IMR-90 (cell line): ENCODE data around the gene GGA3. TPM values are rescaled to one million over a fixed set of nuclear protein-coding genes. Genes with fewer than 3 reads are reported as not detected.

Experiments used
- ATAC-seq: fragments of 200-7000 bp; cut with Tn5 transposase; 2 replicates; pipeline ENCODE4 v1.9.1; 2020; ENCODE audit warnings: low read depth, mild to moderate bottlenecking, moderate library complexity
- BruUV-seq: library from RNA; stranded (reverse); fragments of 400-500 nt; replicated peaks from 2 replicates; lab custom pipeline; 2021; lab: Mats Ljungman, UMichigan
- CTCF ChIA-PET: fragments of 300-600 bp; formaldehyde crosslinking; extraction: SDS; loops from one replicate; lab custom pipeline; 2021; ENCODE audit warnings: antibody characterized with exemption; lab: Yijun Ruan, JAX
- POLR2A ChIA-PET: fragments of 300-600 bp; sonication (Branson Sonifier 250); formaldehyde crosslinking; loops from one replicate; lab custom pipeline; 2022; ENCODE audit warnings: antibody characterized with exemption; ENCODE audit not compliant: unreplicated experiment; lab: Charles Lee
- DNase-seq: peaks from one replicate; pipeline ENCODE4 v3.0.0; 2013
- H2AFZ ChIP-seq: replicated peaks from 2 replicates; pipeline ENCODE3; 2013; ENCODE audit warnings: low read length, mild to moderate bottlenecking; ENCODE audit not compliant: poor library complexity
- H2AK5ac ChIP-seq: 2 replicates; pipeline ENCODE4 v1.6.1; 2013; ENCODE audit warnings: low read depth, low read length, inconsistent platforms
- H2AK9ac ChIP-seq: replicated peaks from 2 replicates; pipeline ENCODE3; 2013; ENCODE audit warnings: mild to moderate bottlenecking, low read depth, low read length, moderate library complexity; ENCODE audit not compliant: poor library complexity
- H2BK120ac ChIP-seq: 2 replicates; pipeline ENCODE4 v1.6.1; 2013; ENCODE audit warnings: low read depth, low read length, inconsistent platforms
- H2BK15ac ChIP-seq: 3 replicates; pipeline ENCODE4 v1.6.1; 2013; ENCODE audit warnings: low read depth, low read length, inconsistent platforms
- H2BK20ac ChIP-seq: 2 replicates; pipeline ENCODE4 v1.6.1; 2013; ENCODE audit warnings: low read depth, mild to moderate bottlenecking, inconsistent platforms, low read length, moderate library complexity
- H2BK5ac ChIP-seq: 2 replicates; pipeline ENCODE4 v1.6.1; 2013; ENCODE audit warnings: mild to moderate bottlenecking, low read depth, low read length, inconsistent platforms; ENCODE audit not compliant: poor library complexity, severe bottlenecking
- H3K14ac ChIP-seq: replicated peaks from 2 replicates; pipeline ENCODE4 v1.6.1; 2013; ENCODE audit warnings: low read depth, low read length, inconsistent platforms
- H3K18ac ChIP-seq: 2 replicates; pipeline ENCODE4 v1.6.1; 2013; ENCODE audit warnings: low read depth, low read length, control low read depth
- H3K23ac ChIP-seq: 2 replicates; pipeline ENCODE4 v1.6.1; 2013; ENCODE audit warnings: low read depth, low read length, inconsistent platforms
- H3K27ac ChIP-seq: 2 replicates; pipeline ENCODE4 v1.5.1; 2013; ENCODE audit warnings: mild to moderate bottlenecking, control low read depth, low read length; ENCODE audit not compliant: insufficient read depth
- H3K27me3 ChIP-seq: 2 replicates; pipeline ENCODE4 v1.6.1; 2013; ENCODE audit warnings: low read length; ENCODE audit not compliant: control insufficient read depth, insufficient read depth
- H3K36me3 ChIP-seq: 2 replicates; pipeline ENCODE4 v1.6.1; 2013; ENCODE audit warnings: low read length, mixed read lengths; ENCODE audit not compliant: control insufficient read depth, insufficient read depth
- H3K4ac ChIP-seq: 2 replicates; pipeline ENCODE4 v1.6.1; 2013; ENCODE audit warnings: low read depth, low read length, inconsistent platforms
- H3K4me1 ChIP-seq: 2 replicates; pipeline ENCODE4 v1.6.1; 2013; ENCODE audit warnings: low read length, mixed read lengths; ENCODE audit not compliant: control insufficient read depth, insufficient read depth
- H3K4me2 ChIP-seq: 2 replicates; pipeline ENCODE4 v1.6.1; 2013; ENCODE audit warnings: low read depth, mild to moderate bottlenecking, control low read depth, low read length, moderate library complexity
- H3K4me3 ChIP-seq: 2 replicates; pipeline ENCODE4 v1.5.1; 2013; ENCODE audit warnings: low read depth, mild to moderate bottlenecking, control low read depth, low read length, moderate library complexity; ENCODE audit not compliant: insufficient read depth
- H3K56ac ChIP-seq: 2 replicates; pipeline ENCODE4 v1.6.1; 2013; ENCODE audit warnings: low read length, inconsistent platforms; ENCODE audit not compliant: insufficient read depth; ENCODE audit errors: extremely low read depth
- H3K79me1 ChIP-seq, 2 experiments: 2 replicates each; pipeline ENCODE4 v1.6.1; 2013; ENCODE audit warnings: low read length in 2 of 2, inconsistent platforms in 1 of 2, low read depth in 1 of 2
- H3K9ac ChIP-seq: 2 replicates; pipeline ENCODE4 v1.6.1; 2013; ENCODE audit warnings: low read depth, low read length, control low read depth
- H3K9me1 ChIP-seq: 2 replicates; pipeline ENCODE4 v1.6.1; 2013; ENCODE audit warnings: low read length, inconsistent platforms; ENCODE audit not compliant: insufficient read depth
- H3K9me3 ChIP-seq: 2 replicates; pipeline ENCODE4 v1.6.1; 2013; ENCODE audit warnings: low read length; ENCODE audit not compliant: control insufficient read depth, insufficient read depth
- H4K20me1 ChIP-seq: 2 replicates; pipeline ENCODE4 v1.6.1; 2013; ENCODE audit warnings: low read length, inconsistent platforms; ENCODE audit not compliant: insufficient read depth
- H4K5ac ChIP-seq: 2 replicates; pipeline ENCODE4 v1.6.1; 2013; ENCODE audit warnings: mild to moderate bottlenecking, low read depth, low read length, control low read depth
- H4K8ac ChIP-seq, 2 experiments: 2 replicates each; pipeline ENCODE4 v1.6.1; 2013; ENCODE audit warnings: low read depth in 2 of 2, low read length in 2 of 2, control low read depth in 1 of 2, inconsistent platforms in 1 of 2
- H4K91ac ChIP-seq: 2 replicates; pipeline ENCODE4 v1.6.1; 2013; ENCODE audit warnings: low read depth, low read length, inconsistent platforms; ENCODE audit not compliant: insufficient read depth
- BHLHE40 ChIP-seq: fragments of 150-350 bp; IDR thresholded peaks from 2 replicates; pipeline ENCODE4 v1.6.1; 2016; ENCODE audit warnings: mild to moderate bottlenecking, low read depth, low read length
- CEBPB ChIP-seq: IDR thresholded peaks from 2 replicates; pipeline ENCODE4 v1.6.1; 2012; ENCODE audit warnings: low read depth, low read length, improper control_type of control experiment
- CHD1 ChIP-seq: IDR thresholded peaks from 2 replicates; pipeline ENCODE4 v1.6.1; 2012; ENCODE audit warnings: low read depth, low read length, improper control_type of control experiment
- FOS ChIP-seq: fragments of 150-350 bp; IDR thresholded peaks from 2 replicates; pipeline ENCODE4 v1.6.1; 2016; ENCODE audit warnings: low read depth, low read length
- MAZ ChIP-seq: IDR thresholded peaks from 2 replicates; pipeline ENCODE4 v1.6.1; 2012; ENCODE audit warnings: low read depth, mild to moderate bottlenecking, low read length, improper control_type of control experiment, moderate library complexity, borderline replicate concordance
- MXI1 ChIP-seq: IDR thresholded peaks from 2 replicates; pipeline ENCODE4 v1.6.1; 2012; ENCODE audit warnings: low read depth, mild to moderate bottlenecking, low read length, moderate library complexity, borderline replicate concordance
- NFE2L2 ChIP-seq: fragments of 150-350 bp; IDR thresholded peaks from 2 replicates; pipeline ENCODE4 v1.6.1; 2016; ENCODE audit warnings: low read depth, mild to moderate bottlenecking, low read length
- POLR2A ChIP-seq: IDR thresholded peaks from 2 replicates; pipeline ENCODE4 v1.6.1; 2012; ENCODE audit warnings: mild to moderate bottlenecking, low read depth, low read length
- RAD21 ChIP-seq: IDR thresholded peaks from 2 replicates; pipeline ENCODE4 v1.6.1; 2012; ENCODE audit warnings: low read length, improper control_type of control experiment
- RCOR1 ChIP-seq: IDR thresholded peaks from 2 replicates; pipeline ENCODE4 v1.6.1; 2012; ENCODE audit warnings: mild to moderate bottlenecking, low read length, improper control_type of control experiment; ENCODE audit not compliant: insufficient replicate concordance
- RFX5 ChIP-seq: IDR thresholded peaks from 2 replicates; pipeline ENCODE4 v1.8.0; 2012; ENCODE audit warnings: low read depth, mild to moderate bottlenecking, low read length, moderate library complexity
- SMC3 ChIP-seq: fragments of 150-350 bp; IDR thresholded peaks from 2 replicates; pipeline ENCODE4 v1.6.1; 2016; ENCODE audit warnings: low read depth, mild to moderate bottlenecking, antibody characterized with exemption, low read length, moderate library complexity
- WGBS, 2 experiments: methylation state at CpG; one replicate each; pipeline versions ENCODE4 v1.1.5 to v1.1.7; 2013; ENCODE audit warnings: missing lambda C conversion rate in 2 of 2; ENCODE audit not compliant: insufficient read length in 1 of 2; ENCODE audit errors: extremely low coverage in 2 of 2; 5-methylcytosine and 5-hydroxymethylcytosine counted together
- dilution Hi-C: fragments of 300-500 bp; cut with HindIII; formaldehyde crosslinking; loops from one replicate; pipeline ENCODE4 v1.14.3; 2018; ENCODE audit warnings: low sequenced_read_pairs; ENCODE audit not compliant: unreplicated experiment
- in situ Hi-C: fragments of 300-500 bp; cut with MboI; formaldehyde crosslinking; loops from 3 replicates; pipeline ENCODE4 v1.14.3; 2019; ENCODE audit warnings: low sequenced_read_pairs, inconsistent platforms, mixed read lengths
- intact Hi-C: fragments of 100-400 bp; cut with micrococcal nuclease; formaldehyde crosslinking; loops from 2 replicates; pipeline ENCODE4 v1.10.0; 2022
- polyA plus RNA-seq, 3 experiments: library from polyadenylated mRNA; depleted of rRNA; stranded (reverse); fragments of >200 nt; gene quantifications; 2 replicates each; pipeline ENCODE4 v1.2.3, GENCODE V29; 2012; ENCODE audit warnings: low replicate concordance in 1 of 3
- total RNA-seq: library from RNA; depleted of rRNA; stranded (reverse); fragments of >200 nt; gene quantifications from 2 replicates; pipeline ENCODE4 v1.2.3, GENCODE V29; 2012
- TF ChIP-seq, protein P1 (sequence below): fragments of 150-350 bp; IDR thresholded peaks from 2 replicates; pipeline ENCODE4 v1.6.1; 2017; ENCODE audit warnings: mild to moderate bottlenecking, antibody characterized with exemption, low read length, low read depth
- TF ChIP-seq, protein P2 (sequence below): fragments of 150-350 bp; IDR thresholded peaks from 2 replicates; pipeline ENCODE4 v1.6.1; 2016; ENCODE audit warnings: low read depth, mild to moderate bottlenecking, low read length, moderate library complexity, borderline replicate concordance

The GGA3 gene
- total and polyA plus RNA-seq, 2 of the 4 experiments (the other 2 are of a cell fraction): 15.1 to 35.2 TPM

- no peak for TF ChIP-seq CHD1
- peak; percentile 63 for TF ChIP-seq POLR2A
- TF ChIP-seq NFE2L2: no peak
- TF ChIP-seq BHLHE40: no peak
Observed at GRCh38 chr17:75289115-75289831, 27.9 kb upstream of the GGA3 start, which contains the start of gene SLC25A19 (continued).

DNA sequence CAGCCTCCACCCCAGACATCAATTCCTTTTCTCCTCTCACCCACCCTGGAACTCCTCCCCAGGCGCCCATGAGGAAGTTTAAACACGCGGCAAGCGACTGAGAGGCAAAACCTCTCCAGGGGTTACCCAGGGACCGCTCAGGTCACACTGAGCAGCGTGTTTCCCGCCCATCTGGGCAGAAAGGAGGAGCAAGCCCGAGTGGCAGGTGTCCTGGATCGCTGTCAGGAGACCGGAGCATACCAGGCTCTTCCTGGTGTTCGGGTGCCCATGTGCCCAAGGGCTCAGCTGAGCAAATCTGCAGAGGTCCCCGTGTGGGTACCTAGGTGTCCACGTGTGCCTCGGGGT, 27.3 kb upstream of the GGA3 start:
- Histone ChIP-seq H4K8ac (peak overlapping the region in 1 of 2 experiments; percentile 71; a peak in 1 of 4 replicates), H2AFZ (peak overlapping the region; percentile 94), H4K91ac (no peak overlapping the region), H2BK20ac (no peak overlapping the region), H3K4me2 (peak overlapping the region; percentile 82), H3K4me1 (no peaks in the 10 kb centered on the region), H4K20me1 (no peaks in the 10 kb centered on the region), H3K9me3 (no peaks in the 10 kb centered on the region), H2BK120ac (no peak overlapping the region), H3K4ac (peak overlapping the region; percentile 39), H3K56ac (no peak overlapping the region), H3K36me3 (peaks cover 3% of the 10 kb centered on the region; the same call in 1 of the 2 replicates), H3K27ac (no peak overlapping the region; the same call in 1 of the 2 replicates), H2BK5ac (no peak overlapping the region), H3K18ac (no peak overlapping the region), H2AK9ac (peak overlapping the region; percentile 76), H3K14ac (peak overlapping the region; percentile 21; the same call in 1 of the 2 replicates), H3K27me3 (no peaks in the 10 kb centered on the region), H2AK5ac (no peak overlapping the region), H3K9ac (peak overlapping the region; percentile 52), H3K23ac (peak overlapping the region; percentile 40; the same call in 1 of the 2 replicates), H2BK15ac (no peak overlapping the region), H3K9me1 (peaks cover 4% of the 10 kb centered on the region; the same call in 1 of the 2 replicates), H3K4me3 (peak overlapping the region; percentile 70), H4K5ac (no peak overlapping the region; the same call in 1 of the 2 replicates), H3K79me1 (peaks cover 0 to 13% of the 10 kb centered on the region in 2 experiments; a peak in 1 of 4 replicates)
- dilution Hi-C loops (no loop called here), in situ Hi-C loops (no loop called here), intact Hi-C loops (no loop called here)
- no peak for DNase-seq
- ChIA-PET CTCF (interaction anchor here (0.8 to 1.7 kb wide), 7 partner anchors 9 to 123 kb away, joined by 3 to 15 read pairs (median 5); partner anchors contain the start of genes GRB2 and MIF4GD), POLR2A (interaction anchor here (0.7 to 1.4 kb wide), 3 partner anchors 48 to 118 kb away, joined by 3 to 5 read pairs (median 3); no protein-coding TSS in a partner anchor)
- no TSS peak for BruUV-seq
- 2% methylated on average over 9 of the region's 14 CpGs; no CpG with 5 or more reads in 1 of the 2 experiments for WGBS, 2 experiments
- peak; percentile 3 for ATAC-seq
- TF ChIP-seq SMC3 (no peak), RAD21 (no peak), FOS (no peak), CHD1 (no peak), RCOR1 (no peak), BHLHE40 (no peak), CEBPB (no peak), POLR2A (no peak), MXI1 (no peak), NFE2L2 (no peak), RFX5 (no peak), MAZ (no peak)
- TF ChIP-seq, protein P1, sequence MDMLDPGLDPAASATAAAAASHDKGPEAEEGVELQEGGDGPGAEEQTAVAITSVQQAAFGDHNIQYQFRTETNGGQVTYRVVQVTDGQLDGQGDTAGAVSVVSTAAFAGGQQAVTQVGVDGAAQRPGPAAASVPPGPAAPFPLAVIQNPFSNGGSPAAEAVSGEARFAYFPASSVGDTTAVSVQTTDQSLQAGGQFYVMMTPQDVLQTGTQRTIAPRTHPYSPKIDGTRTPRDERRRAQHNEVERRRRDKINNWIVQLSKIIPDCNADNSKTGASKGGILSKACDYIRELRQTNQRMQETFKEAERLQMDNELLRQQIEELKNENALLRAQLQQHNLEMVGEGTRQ: no peak
- TF ChIP-seq, protein P2, sequence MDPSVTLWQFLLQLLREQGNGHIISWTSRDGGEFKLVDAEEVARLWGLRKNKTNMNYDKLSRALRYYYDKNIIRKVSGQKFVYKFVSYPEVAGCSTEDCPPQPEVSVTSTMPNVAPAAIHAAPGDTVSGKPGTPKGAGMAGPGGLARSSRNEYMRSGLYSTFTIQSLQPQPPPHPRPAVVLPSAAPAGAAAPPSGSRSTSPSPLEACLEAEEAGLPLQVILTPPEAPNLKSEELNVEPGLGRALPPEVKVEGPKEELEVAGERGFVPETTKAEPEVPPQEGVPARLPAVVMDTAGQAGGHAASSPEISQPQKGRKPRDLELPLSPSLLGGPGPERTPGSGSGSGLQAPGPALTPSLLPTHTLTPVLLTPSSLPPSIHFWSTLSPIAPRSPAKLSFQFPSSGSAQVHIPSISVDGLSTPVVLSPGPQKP: no peak
